Camera-type eye (tissue), 1 donor: ENCODE results near the gene OR52E5. TPM values are rescaled to one million over a fixed set of nuclear protein-coding genes. Genes with fewer than 3 reads are reported as not detected.

Source experiments
- total RNA-seq: library from RNA; depleted of rRNA; stranded (reverse); fragments of >200 nt; gene quantifications from one replicate; pipeline ENCODE4 v1.2.3, GENCODE V29; 2014

OR52E5 gene
- total RNA-seq, result not detected

DNA sequence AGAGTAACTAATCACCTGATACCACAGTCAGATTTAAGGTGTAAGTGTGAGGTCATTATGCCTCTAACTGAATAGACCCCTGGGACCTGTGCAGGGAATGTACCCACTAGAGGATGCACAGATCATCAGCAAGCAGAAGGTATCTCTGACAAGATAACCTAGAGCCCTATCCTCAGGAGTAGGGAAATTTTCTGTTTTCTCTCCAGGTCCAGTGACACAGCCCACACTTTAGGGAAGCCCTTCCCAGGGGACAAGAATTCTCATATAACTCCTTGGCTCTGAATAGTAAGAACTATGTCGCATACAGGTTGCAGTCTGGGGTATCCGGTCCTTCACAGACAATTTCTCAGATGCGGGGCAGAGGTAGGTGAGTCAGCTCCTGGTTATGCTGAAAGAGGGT is at the start of gene OR52E5:
OR52E5 (plus strand) TSS at position 301 of the 400 bp plus-strand sequence. CDS start 7,569 bp downstream, outside the sequence.

DNA sequence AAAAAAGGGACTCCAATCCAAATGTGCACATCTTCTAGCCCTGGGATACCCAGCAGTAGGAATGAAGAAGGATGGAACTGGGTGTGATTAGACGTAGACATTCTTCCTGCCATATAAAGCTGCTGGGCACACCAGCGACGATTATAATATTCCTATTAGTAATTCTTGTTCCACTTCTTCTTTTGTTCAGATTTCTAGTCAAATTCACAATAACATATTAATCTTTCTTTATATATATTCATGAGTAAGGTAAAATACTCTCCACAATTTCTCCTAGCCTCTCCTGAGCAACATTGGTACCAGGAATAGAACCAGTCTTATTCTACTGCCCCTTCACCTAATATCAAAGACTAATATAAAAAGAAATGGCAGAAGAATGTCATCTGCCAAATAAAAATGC is 35.4 kb upstream of the OR52E5 start, which contains the start of gene OR52E8:
OR52E8 (minus strand) TSS at position 101 of the 400 bp plus-strand sequence; CDS start at position 101, 0 bp downstream.

DNA sequence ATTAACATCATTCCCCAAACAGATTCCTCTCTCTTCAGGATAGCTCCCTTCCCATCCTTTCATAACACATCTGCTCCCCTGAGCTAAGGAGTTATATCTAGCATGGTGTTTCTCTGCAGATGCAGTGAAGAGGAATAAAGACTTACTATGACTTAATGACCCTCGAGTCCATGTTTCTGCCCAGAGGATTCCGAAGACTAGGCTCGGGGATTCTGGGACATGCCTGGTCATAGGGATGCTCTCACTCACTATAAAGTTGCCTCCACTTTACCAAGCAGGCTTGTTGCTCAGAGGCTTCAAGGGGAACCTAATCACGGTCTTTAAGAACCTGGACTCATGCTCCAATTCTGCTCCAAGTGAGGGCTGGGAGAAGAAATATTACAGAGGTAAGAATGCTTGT is 12.7 kb upstream of the OR52E5 start, which contains the start of gene OR52E4:
OR52E4 (plus strand) TSS at position 301 of the 400 bp plus-strand sequence. CDS start 3,664 bp downstream, outside the sequence.

GRCh38 chr11:5941951-5942350 is 48.9 kb downstream of the OR52E5 start, which contains the start of gene OR56A3:
OR56A3 (plus strand) TSS chr11:5942251; CDS start chr11:5947347, 5,096 bp downstream.

Other genes with a start within 250 kb of the OR52E5 start
- 23.4 TPM for gene TRIM5, start 208.1 kb upstream of the OR52E5 start, total RNA-seq
- gene TRIM22, start 203.4 kb upstream of the OR52E5 start, total RNA-seq, result 36.4 TPM
- gene OR56B1, start 156.8 kb upstream of the OR52E5 start, total RNA-seq, result not detected
- not detected for gene OR52N4, start 139.0 kb upstream of the OR52E5 start, total RNA-seq
- gene OR52N5, start 109.9 kb upstream of the OR52E5 start, total RNA-seq, result not detected
- gene OR52N1, start 101.9 kb upstream of the OR52E5 start, total RNA-seq, result not detected
- not detected for gene OR52N2, start 84.3 kb upstream of the OR52E5 start, total RNA-seq
- not detected for gene OR52E6, start 51.3 kb upstream of the OR52E5 start, total RNA-seq
- not detected for gene OR52E8, start 35.5 kb upstream of the OR52E5 start, total RNA-seq
- gene OR52E4, start 12.6 kb upstream of the OR52E5 start, total RNA-seq, result not detected
- gene OR56A3, start 49.0 kb downstream of the OR52E5 start, total RNA-seq, result not detected
- not detected for gene OR56A5, start 75.3 kb downstream of the OR52E5 start, total RNA-seq
- gene OR52L1, start 93.8 kb downstream of the OR52E5 start, total RNA-seq, result not detected
- gene OR56A4, start 113.7 kb downstream of the OR52E5 start, total RNA-seq, result 0.11 TPM
- gene OR56A1, start 137.6 kb downstream of the OR52E5 start, total RNA-seq, result 0.11 TPM
- not detected for gene OR56B4, start 214.5 kb downstream of the OR52E5 start, total RNA-seq